RWPE2 (cell line): ENCODE results near the gene WFIKKN1.

Source experiments
- ATAC-seq: fragments of 200-7000 bp; cut with Tn5 transposase; 3 replicates; pipeline ENCODE4 v1.9.1; 2021; ENCODE audit warnings: low read depth
- DNase-seq: peaks from one replicate; pipeline ENCODE4 v3.0.0-alpha.2; 2020; ENCODE audit warnings: low spot score
- H3K27ac ChIP-seq: fragments of 450-650 bp; 2 replicates; pipeline ENCODE4 v1.5.1; 2017; ENCODE audit warnings: mild to moderate bottlenecking; ENCODE audit not compliant: poor library complexity, severe bottlenecking
- H3K27me3 ChIP-seq: fragments of 250-450 bp; sonication (Bioruptor Pico); 2 replicates; pipeline ENCODE4 v1.5.1; 2021; ENCODE audit warnings: mild to moderate bottlenecking, moderate library complexity; ENCODE audit not compliant: insufficient read depth, poor library complexity, severe bottlenecking
- H3K36me3 ChIP-seq: fragments of 250-450 bp; sonication (Bioruptor Pico); 2 replicates; pipeline ENCODE4 v1.5.1; 2020; ENCODE audit warnings: low read depth, mild to moderate bottlenecking, moderate library complexity
- H3K4me1 ChIP-seq: fragments of 250-450 bp; sonication (Bioruptor Pico); 2 replicates; pipeline ENCODE4 v1.5.1; 2021; ENCODE audit warnings: mild to moderate bottlenecking, moderate library complexity; ENCODE audit not compliant: insufficient read depth, poor library complexity, severe bottlenecking
- H3K4me3 ChIP-seq: fragments of 250-450 bp; sonication (Bioruptor Pico); 2 replicates; pipeline ENCODE4 v1.5.1; 2021; ENCODE audit warnings: mild to moderate bottlenecking, moderate library complexity; ENCODE audit not compliant: severe bottlenecking
- H3K9me3 ChIP-seq: fragments of 250-450 bp; sonication (Bioruptor Pico); 2 replicates; pipeline ENCODE4 v1.5.1; 2021; ENCODE audit warnings: mild to moderate bottlenecking, moderate library complexity; ENCODE audit not compliant: severe bottlenecking
- CTCF ChIP-seq: fragments of 450-650 bp; IDR thresholded peaks from one replicate; pipeline ENCODE4 v1.5.1; 2017; ENCODE audit warnings: mild to moderate bottlenecking, moderate library complexity; ENCODE audit not compliant: poor library complexity, severe bottlenecking

The WFIKKN1 gene

GRCh38 chr16:616733-617586 lies 13.8 kb upstream of the WFIKKN1 start:
- no peaks in the 10 kb centered on the region for H3K9me3 ChIP-seq
- no peak overlapping the region for H3K4me3 ChIP-seq
- H3K4me1 ChIP-seq: peaks cover 7% of the 10 kb centered on the region
- no peak for TF ChIP-seq CTCF
- H3K27ac ChIP-seq: no peak overlapping the region
- no peaks in the 10 kb centered on the region for H3K36me3 ChIP-seq
- DNase-seq (no peak), ATAC-seq (no peak)
- H3K27me3 ChIP-seq: no peaks in the 10 kb centered on the region

DNA sequence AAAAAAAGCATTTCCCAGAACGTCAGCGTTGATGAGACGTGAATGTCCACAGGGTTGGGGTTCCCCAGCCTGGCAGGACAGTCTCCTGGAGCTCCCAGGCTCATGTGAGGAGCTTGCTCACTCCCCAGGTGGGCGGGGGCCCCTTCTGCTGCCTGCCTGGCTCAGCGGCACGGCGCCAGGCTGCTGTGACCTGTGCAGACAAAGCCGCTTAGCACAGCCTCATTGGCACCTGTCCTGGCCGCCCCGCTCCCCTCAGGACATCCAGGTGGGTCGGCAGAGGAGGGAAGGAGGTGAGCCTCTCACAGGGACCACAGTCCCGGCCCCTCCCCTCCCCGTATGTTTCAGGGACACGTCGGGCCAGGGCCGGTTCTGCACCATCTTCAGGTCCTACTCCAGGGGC lies 12.9 kb upstream of the WFIKKN1 start:
- ATAC-seq (no peak), DNase-seq (no peak)
- no peaks in the 10 kb centered on the region for H3K27me3 ChIP-seq
- H3K36me3 ChIP-seq: no peaks in the 10 kb centered on the region
- H3K9me3 ChIP-seq: no peaks in the 10 kb centered on the region
- H3K4me3 ChIP-seq: no peak overlapping the region
- H3K4me1 ChIP-seq: peaks cover 13% of the 10 kb centered on the region
- no peak for TF ChIP-seq CTCF
- no peak overlapping the region for H3K27ac ChIP-seq

GRCh38 chr16:619476-620100 lies 11.2 kb upstream of the WFIKKN1 start:
- peaks cover 14% of the 10 kb centered on the region for H3K4me1 ChIP-seq
- no peaks in the 10 kb centered on the region for H3K27me3 ChIP-seq
- ATAC-seq (no peak), DNase-seq (no peak)
- no peak overlapping the region for H3K4me3 ChIP-seq
- TF ChIP-seq CTCF: no peak
- H3K9me3 ChIP-seq: no peaks in the 10 kb centered on the region
- no peaks in the 10 kb centered on the region for H3K36me3 ChIP-seq
- H3K27ac ChIP-seq: no peak overlapping the region

- peak overlapping the region; percentile 48 for H3K27ac ChIP-seq
These were observed 9.9 kb upstream of the WFIKKN1 start for GRCh38 chr16:620700-621525.

More at GRCh38 chr16:620700-621525, 9.9 kb upstream of the WFIKKN1 start:
- ATAC-seq (no peak), DNase-seq (no peak)
- no peaks in the 10 kb centered on the region for H3K27me3 ChIP-seq
- H3K4me1 ChIP-seq: peaks cover 14% of the 10 kb centered on the region
- TF ChIP-seq CTCF: no peak
- H3K9me3 ChIP-seq: no peaks in the 10 kb centered on the region
- H3K36me3 ChIP-seq: no peaks in the 10 kb centered on the region
- H3K4me3 ChIP-seq: no peak overlapping the region
